NCI-H2107 (cell line): ENCODE results near the gene KATNB1.

Experiments used
- DNase-seq: peaks from one replicate; lab custom pipeline; 2025; lab: John Stamatoyannopoulos, UW

The KATNB1 gene

GRCh38 chr16:57735755-57736418, at the start of gene KATNB1:
Gene KATNB1, plus strand, starts transcription at chr16:57735770. Its CDS starts 1,474 bp downstream, at chr16:57737244.
- no peak for DNase-seq

GRCh38 chr16:57686577-57686976, 49.0 kb upstream of the KATNB1 start:
- no peak for DNase-seq

GRCh38 chr16:57687363-57687929, 48.1 kb upstream of the KATNB1 start:
- DNase-seq, result no peak

- DNase-seq, result no peak
These were observed 47.0 kb upstream of the KATNB1 start for GRCh38 chr16:57688487-57688986.

- no peak for DNase-seq
These were observed 46.4 kb upstream of the KATNB1 start for GRCh38 chr16:57688987-57689761.

GRCh38 chr16:57689762-57690558, 45.6 kb upstream of the KATNB1 start:
- DNase-seq, result no peak

GRCh38 chr16:57690782-57691471, 44.6 kb upstream of the KATNB1 start:
- no peak for DNase-seq

- DNase-seq, result no peak
These were observed 42.9 kb upstream of the KATNB1 start for GRCh38 chr16:57692636-57693035.

GRCh38 chr16:57693550-57693949, 42.0 kb upstream of the KATNB1 start:
- DNase-seq, result no peak

GRCh38 chr16:57694231-57694724, 41.3 kb upstream of the KATNB1 start:
- no peak for DNase-seq

- no peak for DNase-seq
These were observed 40.6 kb upstream of the KATNB1 start, which contains the start of gene DRC7 for GRCh38 chr16:57694725-57695679. Gene DRC7, plus strand, starts transcription at chr16:57694806. Its CDS starts 3,144 bp downstream, at chr16:57697950.

- no peak for DNase-seq
These were observed 39.9 kb upstream of the KATNB1 start for GRCh38 chr16:57695680-57696069.

GRCh38 chr16:57696240-57696639, 39.3 kb upstream of the KATNB1 start:
- no peak for DNase-seq

- no peak for DNase-seq
These were observed 37.6 kb upstream of the KATNB1 start for GRCh38 chr16:57697896-57698537.

GRCh38 chr16:57698812-57699405, 36.7 kb upstream of the KATNB1 start:
- no peak for DNase-seq

GRCh38 chr16:57699481-57699880, 36.1 kb upstream of the KATNB1 start:
- DNase-seq, result no peak

GRCh38 chr16:57699899-57700298, 35.7 kb upstream of the KATNB1 start:
- no peak for DNase-seq

GRCh38 chr16:57700781-57701551, 34.6 kb upstream of the KATNB1 start:
- DNase-seq, result no peak
